NT2/D1 (cell line): ENCODE data around the gene PCDHGA9.

Source experiments
- DNase-seq: peaks from one replicate; pipeline ENCODE4 v3.0.0-alpha.2; 2011; ENCODE audit warnings: low read depth, low spot score
- H3K27me3 ChIP-seq: 2 replicates; pipeline ENCODE4 v1.6.0; 2011; ENCODE audit warnings: mild to moderate bottlenecking; ENCODE audit not compliant: insufficient read length, insufficient read depth
- H3K36me3 ChIP-seq: 2 replicates; pipeline ENCODE4 v1.6.1; 2011; ENCODE audit warnings: mild to moderate bottlenecking, low read length, mixed read lengths; ENCODE audit not compliant: insufficient read depth, insufficient read length
- H3K4me1 ChIP-seq: 2 replicates; pipeline ENCODE4 v1.5.1; 2011; ENCODE audit not compliant: insufficient read depth, insufficient read length
- H3K4me3 ChIP-seq: 2 replicates; pipeline ENCODE4 v1.5.1; 2011; ENCODE audit warnings: low read depth; ENCODE audit not compliant: insufficient read length
- H3K9ac ChIP-seq: 2 replicates; pipeline ENCODE4 v1.6.0; 2011; ENCODE audit warnings: low read depth; ENCODE audit not compliant: insufficient read length
- H3K9me3 ChIP-seq: 2 replicates; pipeline ENCODE4 v1.5.1; 2011; ENCODE audit warnings: mild to moderate bottlenecking, low read length; ENCODE audit not compliant: insufficient read depth
- SUZ12 ChIP-seq: IDR thresholded peaks from 2 replicates; pipeline ENCODE4 v1.6.1; 2011; ENCODE audit not compliant: insufficient read length, insufficient read depth; ENCODE audit errors: extremely low read depth
- YY1 ChIP-seq: IDR thresholded peaks from 2 replicates; pipeline ENCODE4 v1.6.1; 2011; ENCODE audit not compliant: insufficient read length, insufficient read depth
- ZNF274 ChIP-seq: IDR thresholded peaks from 2 replicates; pipeline ENCODE4 v1.6.1; 2011; ENCODE audit warnings: mild to moderate bottlenecking, low read depth, low read length

Gene PCDHGA9

GRCh38 chr5:141362719-141363118, 39.9 kb upstream of the PCDHGA9 start:
- no peak for DNase-seq
- TF ChIP-seq YY1 (no peak), SUZ12 (no peak), ZNF274 (no peak)
- Histone ChIP-seq H3K9me3 (peaks cover 40% of the 10 kb centered on the region; the same call in 1 of the 2 replicates), H3K27me3 (no peaks in the 10 kb centered on the region), H3K4me3 (no peak overlapping the region), H3K4me1 (no peaks in the 10 kb centered on the region), H3K36me3 (no peaks in the 10 kb centered on the region), H3K9ac (no peak overlapping the region)

GRCh38 chr5:141363952-141364660, 38.5 kb upstream of the PCDHGA9 start, which contains the start of gene PCDHGA5:
PCDHGA5 (plus strand) TSS chr5:141364162; CDS start chr5:141364331, 169 bp downstream.
- H3K4me1 ChIP-seq: no peaks in the 10 kb centered on the region
- no peak for DNase-seq
- H3K36me3 ChIP-seq: no peaks in the 10 kb centered on the region
- H3K9me3 ChIP-seq: peaks cover 40% of the 10 kb centered on the region; the same call in 1 of the 2 replicates
- H3K27me3 ChIP-seq: no peaks in the 10 kb centered on the region
- no peak for TF ChIP-seq YY1
- no peak for TF ChIP-seq ZNF274
- TF ChIP-seq SUZ12: no peak
- H3K9ac ChIP-seq: no peak within 1 kb of the TSS
- no peak within 1 kb of the TSS for H3K4me3 ChIP-seq

- Histone ChIP-seq H3K4me3 (no peak overlapping the region), H3K4me1 (no peaks in the 10 kb centered on the region), H3K9ac (no peak overlapping the region), H3K36me3 (no peaks in the 10 kb centered on the region), H3K27me3 (no peaks in the 10 kb centered on the region), H3K9me3 (peaks cover 46% of the 10 kb centered on the region; the same call in 1 of the 2 replicates)
- DNase-seq: no peak
- TF ChIP-seq YY1 (no peak), ZNF274 (no peak), SUZ12 (no peak)
These were observed 36.3 kb upstream of the PCDHGA9 start for GRCh38 chr5:141366016-141366896.

- DNase-seq: no peak
- Histone ChIP-seq H3K27me3 (no peaks in the 10 kb centered on the region), H3K4me3 (no peak within 1 kb of the TSS), H3K9ac (no peak within 1 kb of the TSS), H3K9me3 (peaks cover 30% of the 10 kb centered on the region; the same call in 1 of the 2 replicates), H3K36me3 (no peaks in the 10 kb centered on the region), H3K4me1 (no peaks in the 10 kb centered on the region)
- TF ChIP-seq YY1 (no peak), ZNF274 (no peak), SUZ12 (no peak)
These were observed 32.4 kb upstream of the PCDHGA9 start, which contains the start of gene PCDHGB3 for GRCh38 chr5:141369994-141370848. PCDHGB3 (plus strand) TSS chr5:141370242; CDS start chr5:141370395, 153 bp downstream.

GRCh38 chr5:141371572-141372475, 30.8 kb upstream of the PCDHGA9 start:
- no peak for TF ChIP-seq YY1
- TF ChIP-seq ZNF274: no peak
- TF ChIP-seq SUZ12: no peak
- no peaks in the 10 kb centered on the region for H3K4me1 ChIP-seq
- no peaks in the 10 kb centered on the region for H3K36me3 ChIP-seq
- H3K9ac ChIP-seq: no peak overlapping the region
- H3K27me3 ChIP-seq: no peaks in the 10 kb centered on the region
- H3K9me3 ChIP-seq: peaks cover 17% of the 10 kb centered on the region; the same call in 1 of the 2 replicates
- H3K4me3 ChIP-seq: no peak overlapping the region
- no peak for DNase-seq

GRCh38 chr5:141373673-141374317, 28.8 kb upstream of the PCDHGA9 start, which contains the start of gene PCDHGA6:
PCDHGA6 (plus strand) TSS chr5:141373891; CDS start chr5:141374084, 193 bp downstream.
- Histone ChIP-seq H3K9me3 (peaks cover 17% of the 10 kb centered on the region; the same call in 1 of the 2 replicates), H3K27me3 (no peaks in the 10 kb centered on the region), H3K36me3 (no peaks in the 10 kb centered on the region), H3K9ac (no peak within 1 kb of the TSS), H3K4me3 (no peak within 1 kb of the TSS), H3K4me1 (no peaks in the 10 kb centered on the region)
- DNase-seq: no peak
- no peak for TF ChIP-seq ZNF274
- no peak for TF ChIP-seq SUZ12
- no peak for TF ChIP-seq YY1
